ENCODE data around the gene MROH2A. TPM values are rescaled to one million over a fixed set of nuclear protein-coding genes. Genes with fewer than 3 reads are reported as not detected.

The MROH2A gene
- total RNA-seq, 1 donor from 2014 or later = not detected

- Mint-ChIP-seq H3K27ac (peak overlapping the region; percentile 40), H3K27me3 (no peaks in the 10 kb centered on the region), H3K4me3 (peak overlapping the region; percentile 39), H3K36me3 (peaks cover 6% of the 10 kb centered on the region), H3K4me1 (ENCODE audit: unreplicated experiment) (peaks cover 17% of the 10 kb centered on the region), H3K9me3 (no peaks in the 10 kb centered on the region)
- no peak for DNase-seq (ENCODE audit: extremely low spot score, unreplicated experiment)
- peak; percentile 76 for TF ChIP-seq CTCF (conservative IDR thresholded peaks at IDR 0.05)
These were observed 79.5 kb downstream of the MROH2A start for GRCh38 chr2:233857511-233858141.

GRCh38 chr2:233858331-233858730 is 80.2 kb downstream of the MROH2A start:
- H3K4me1 Mint-ChIP-seq (ENCODE audit: unreplicated experiment) = peaks cover 10% of the 10 kb centered on the region
- no peaks in the 10 kb centered on the region for H3K9me3 Mint-ChIP-seq
- DNase-seq (ENCODE audit: extremely low spot score, unreplicated experiment) = no peak
- H3K4me3 Mint-ChIP-seq = no peak overlapping the region
- peaks cover 4% of the 10 kb centered on the region for H3K36me3 Mint-ChIP-seq
- no peak overlapping the region for H3K27ac Mint-ChIP-seq
- H3K27me3 Mint-ChIP-seq = no peaks in the 10 kb centered on the region
- no peak for TF ChIP-seq CTCF (conservative IDR thresholded peaks at IDR 0.05)

- Mint-ChIP-seq H3K4me3 (no peak overlapping the region), H3K36me3 (peaks cover 19% of the 10 kb centered on the region), H3K27ac (no peak overlapping the region), H3K9me3 (no peaks in the 10 kb centered on the region), H3K4me1 (ENCODE audit: unreplicated experiment) (no peaks in the 10 kb centered on the region), H3K27me3 (no peaks in the 10 kb centered on the region)
- no peak for TF ChIP-seq CTCF (conservative IDR thresholded peaks at IDR 0.05)
- no peak for DNase-seq (ENCODE audit: extremely low spot score, unreplicated experiment)
These were observed 84.2 kb downstream of the MROH2A start for GRCh38 chr2:233862261-233862768.

GRCh38 chr2:233865838-233866237 is 87.7 kb downstream of the MROH2A start:
- TF ChIP-seq CTCF (conservative IDR thresholded peaks at IDR 0.05) = peak; percentile 61
- H3K27me3 Mint-ChIP-seq = peaks cover 9% of the 10 kb centered on the region
- no peak for DNase-seq (ENCODE audit: extremely low spot score, unreplicated experiment)
- H3K4me3 Mint-ChIP-seq = no peak overlapping the region
- H3K4me1 Mint-ChIP-seq (ENCODE audit: unreplicated experiment) = peaks cover 4% of the 10 kb centered on the region
- H3K27ac Mint-ChIP-seq = no peak overlapping the region
- peaks cover 33% of the 10 kb centered on the region for H3K36me3 Mint-ChIP-seq
- peaks cover 9% of the 10 kb centered on the region for H3K9me3 Mint-ChIP-seq

GRCh38 chr2:233866479-233866878 is 88.3 kb downstream of the MROH2A start:
- peaks cover 4% of the 10 kb centered on the region for H3K4me1 Mint-ChIP-seq (ENCODE audit: unreplicated experiment)
- H3K27ac Mint-ChIP-seq = no peak overlapping the region
- no peak for DNase-seq (ENCODE audit: extremely low spot score, unreplicated experiment)
- peaks cover 15% of the 10 kb centered on the region for H3K27me3 Mint-ChIP-seq
- TF ChIP-seq CTCF (conservative IDR thresholded peaks at IDR 0.05) = no peak
- peaks cover 9% of the 10 kb centered on the region for H3K9me3 Mint-ChIP-seq
- peaks cover 33% of the 10 kb centered on the region for H3K36me3 Mint-ChIP-seq
- peak overlapping the region; percentile 97 for H3K4me3 Mint-ChIP-seq
